Skeletal muscle tissue (tissue), 4 donors: ENCODE measurements around the gene APBB2. TPM values are rescaled to one million over a fixed set of nuclear protein-coding genes. Genes with fewer than 3 reads are reported as not detected.

ENCODE experiments used
- H3K27ac ChIP-seq: one replicate; pipeline ENCODE4 v1.7.0; 2013; ENCODE audit warnings: mild to moderate bottlenecking, low read depth, low read length, inconsistent platforms
- H3K27me3 ChIP-seq, 3 donors: one replicate each; pipeline ENCODE4 v1.7.0; 2013; ENCODE audit warnings: low read length in 3 of 3; ENCODE audit not compliant: control insufficient read depth in 3 of 3, insufficient read depth in 3 of 3
- H3K36me3 ChIP-seq, 3 donors: one replicate each; pipeline ENCODE4 v1.7.0; 2013; ENCODE audit warnings: low read length in 3 of 3; ENCODE audit not compliant: control insufficient read depth in 3 of 3, insufficient read depth in 3 of 3
- H3K4me1 ChIP-seq, 3 donors: one replicate each; pipeline ENCODE4 v1.7.0; 2013; ENCODE audit warnings: low read length in 3 of 3, mild to moderate bottlenecking in 3 of 3; ENCODE audit not compliant: control insufficient read depth in 3 of 3, insufficient read depth in 3 of 3
- H3K4me3 ChIP-seq, 3 donors: one replicate each; pipeline ENCODE4 v1.7.0; 2013; ENCODE audit warnings: low read length in 3 of 3
- H3K9ac ChIP-seq, 3 donors: one replicate each; pipeline ENCODE4 v1.7.0; 2013; ENCODE audit warnings: low read length in 3 of 3, mild to moderate bottlenecking in 3 of 3, moderate library complexity in 2 of 3, low read depth in 1 of 3
- H3K9me3 ChIP-seq, 3 donors: one replicate each; pipeline ENCODE4 v1.7.0; 2013; ENCODE audit warnings: low read length in 3 of 3; ENCODE audit not compliant: control insufficient read depth in 3 of 3
- total RNA-seq: library from RNA; depleted of rRNA; stranded (reverse); fragments of >200 nt; gene quantifications from one replicate; pipeline ENCODE4 v1.2.3, GENCODE V29; 2014
- donor health status: Osteomylitis.

APBB2 gene
- total RNA-seq, 1 donor from 2014 or later: 41.2 TPM

- Histone ChIP-seq H3K27me3 (peaks cover 0 to 4% (median 0%) of the 10 kb centered on the region in 3 donors), H3K9me3 (no peaks in the 10 kb centered on the region), H3K4me3 (peak overlapping the region; percentile 69 to 85 (median 79)), H3K27ac (peak overlapping the region; percentile 77), H3K4me1 (peaks cover 19 to 33% (median 32%) of the 10 kb centered on the region in 3 donors), H3K9ac (peak overlapping the region; percentile 64 to 84 (median 78)), H3K36me3 (no peaks in the 10 kb centered on the region)
Measured at GRCh38 chr4:41217020-41217333, 2.6 kb upstream of the APBB2 start.

DNA sequence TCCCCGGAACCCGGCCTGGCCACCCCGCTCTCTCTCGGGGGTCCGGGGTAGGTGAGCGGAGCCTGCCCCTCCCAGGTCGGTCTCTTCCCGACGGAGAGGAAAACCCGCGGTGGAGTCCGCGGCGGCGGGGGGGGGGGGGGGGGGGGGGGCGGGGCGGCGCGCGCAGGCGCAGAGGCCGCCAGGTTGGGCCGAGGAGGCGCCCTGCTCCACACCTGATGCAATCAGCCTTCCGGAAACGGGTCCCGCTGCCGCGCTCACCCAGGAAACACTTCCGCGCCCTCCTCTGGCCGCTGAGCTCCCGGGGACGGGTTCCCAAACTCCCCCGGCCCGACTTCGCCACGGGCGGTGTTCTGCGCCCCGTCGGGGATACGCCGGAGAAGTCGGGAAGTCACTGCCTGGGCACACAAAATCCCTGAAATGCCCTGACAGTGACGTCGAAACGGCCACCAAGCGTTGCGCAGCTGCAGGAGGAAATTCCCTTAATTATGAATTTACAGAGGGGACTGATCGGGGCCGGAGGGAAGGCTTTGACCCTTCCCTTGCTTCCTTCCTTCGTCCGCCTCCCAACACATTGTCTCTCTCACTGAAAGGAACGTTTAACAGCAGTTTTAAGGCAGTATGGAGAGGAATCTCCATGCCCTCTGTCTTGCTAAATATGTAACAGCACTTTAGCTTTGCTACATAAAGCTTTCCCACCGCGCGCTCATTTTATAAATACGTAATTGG is 2.1 kb upstream of the APBB2 start:
- Histone ChIP-seq H3K9me3 (no peaks in the 10 kb centered on the region), H3K4me1 (peaks cover 19 to 33% (median 32%) of the 10 kb centered on the region in 3 donors), H3K36me3 (no peaks in the 10 kb centered on the region), H3K4me3 (peak overlapping the region; percentile 69 to 85 (median 79)), H3K27ac (peak overlapping the region; percentile 77), H3K9ac (peak overlapping the region; percentile 64 to 84 (median 78)), H3K27me3 (peaks cover 0 to 4% (median 4%) of the 10 kb centered on the region in 3 donors)

DNA sequence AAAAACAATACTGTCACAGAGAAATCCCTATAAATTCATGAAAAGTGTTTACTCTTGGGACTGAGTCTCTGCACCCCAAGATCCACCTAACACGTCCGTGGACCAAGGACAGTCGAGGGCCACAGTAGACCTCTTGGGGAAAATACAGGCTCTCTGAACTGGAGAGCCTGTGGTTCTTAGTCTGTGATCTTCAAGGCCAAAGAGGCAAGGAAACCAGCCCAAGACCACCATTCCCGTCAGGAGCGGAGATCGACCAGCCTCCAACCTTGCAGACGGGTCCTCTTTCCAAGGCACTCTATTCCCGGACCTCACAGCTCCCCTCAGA is 1.6 kb upstream of the APBB2 start:
- Histone ChIP-seq H3K4me3 (peak overlapping the region; percentile 69 to 85 (median 79)), H3K9ac (peak overlapping the region; percentile 36 to 83 (median 71)), H3K36me3 (no peaks in the 10 kb centered on the region), H3K27me3 (peaks cover 0 to 4% (median 3%) of the 10 kb centered on the region in 3 donors), H3K4me1 (peaks cover 19 to 33% (median 32%) of the 10 kb centered on the region in 3 donors), H3K9me3 (no peaks in the 10 kb centered on the region), H3K27ac (peak overlapping the region; percentile 31)

DNA sequence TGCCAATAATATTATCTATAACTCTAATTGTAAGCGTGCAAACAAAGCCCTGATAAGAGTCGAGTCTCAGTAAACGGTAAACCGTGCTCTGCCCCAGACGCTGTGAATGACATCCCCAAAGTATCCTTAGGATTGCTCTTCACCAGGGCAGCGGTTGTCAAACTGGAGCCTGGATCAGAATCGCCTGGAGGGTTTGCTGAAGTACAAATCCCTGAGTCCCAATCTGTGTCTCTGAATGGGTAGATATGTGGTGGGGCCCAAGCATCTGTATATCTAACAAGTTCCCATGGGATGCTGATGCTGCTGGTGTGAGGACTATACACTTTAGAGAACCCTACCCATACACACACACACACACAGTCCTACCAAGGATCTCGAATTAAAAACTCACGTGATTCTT is 813 bp upstream of the APBB2 start:
- peak overlapping the region; percentile 7 for H3K27ac ChIP-seq
- H3K9ac ChIP-seq: no peak overlapping the region
- H3K9me3 ChIP-seq: no peaks in the 10 kb centered on the region
- H3K27me3 ChIP-seq: peaks cover 0 to 4% (median 0%) of the 10 kb centered on the region in 3 donors
- no peaks in the 10 kb centered on the region for H3K36me3 ChIP-seq
- H3K4me1 ChIP-seq: peaks cover 19 to 33% (median 32%) of the 10 kb centered on the region in 3 donors
- no peak overlapping the region for H3K4me3 ChIP-seq

DNA sequence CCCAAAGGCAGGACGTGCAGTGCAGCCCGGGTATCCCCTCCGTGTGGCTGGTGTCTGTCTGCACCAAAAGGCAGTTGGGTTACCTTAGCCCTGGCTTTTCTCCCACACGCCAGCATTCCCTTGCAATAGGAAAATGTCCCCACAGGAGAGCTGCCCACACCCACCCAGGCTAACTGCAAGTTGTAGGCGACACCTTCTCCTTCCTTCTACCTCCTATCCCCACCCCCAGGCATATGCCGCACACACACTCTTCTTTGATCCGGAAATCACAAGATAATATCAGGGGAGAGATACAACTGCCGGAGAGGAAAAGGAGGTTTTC is 444 bp upstream of the APBB2 start:
- H3K9me3 ChIP-seq: no peaks in the 10 kb centered on the region
- H3K4me3 ChIP-seq: peak overlapping the region in 2 of 3 donors; percentile 33 to 56
- H3K27me3 ChIP-seq: peaks cover 0 to 7% (median 0%) of the 10 kb centered on the region in 3 donors
- peak overlapping the region in 1 of 3 donors; percentile 51 for H3K9ac ChIP-seq
- H3K27ac ChIP-seq: peak overlapping the region; percentile 7
- peaks cover 19 to 35% (median 32%) of the 10 kb centered on the region in 3 donors for H3K4me1 ChIP-seq
- H3K36me3 ChIP-seq: no peaks in the 10 kb centered on the region

DNA sequence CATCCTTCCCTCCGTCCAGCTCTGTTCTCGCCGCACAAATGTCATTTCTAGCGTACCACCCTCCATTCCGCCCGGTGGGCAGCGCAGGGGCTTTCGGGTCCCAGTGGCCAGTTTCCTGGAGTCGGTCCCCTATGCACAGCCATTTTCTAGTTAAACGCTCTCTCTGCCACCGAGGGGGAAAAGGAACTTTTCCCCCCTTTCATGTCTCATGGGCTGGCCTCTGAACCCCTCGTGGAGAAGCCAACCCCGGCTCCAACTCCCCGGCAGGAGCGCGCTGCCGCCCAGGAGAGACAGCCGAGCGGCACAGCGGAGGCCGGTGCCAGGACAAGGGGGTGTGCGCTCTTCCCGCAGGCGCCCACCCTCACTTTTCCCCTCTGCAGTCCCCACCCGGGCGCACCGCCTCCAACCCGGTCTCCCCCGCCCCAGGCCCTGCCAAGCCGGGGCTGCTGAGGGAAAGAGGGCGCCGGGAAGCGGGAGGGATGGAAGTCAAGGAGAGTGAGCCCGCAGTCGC is 662 bp downstream of the APBB2 start:
- no peaks in the 10 kb centered on the region for H3K36me3 ChIP-seq
- H3K9ac ChIP-seq: peak overlapping the region; percentile 76 to 86 (median 80)
- peaks cover 0 to 9% (median 0%) of the 10 kb centered on the region in 3 donors for H3K27me3 ChIP-seq
- no peaks in the 10 kb centered on the region for H3K9me3 ChIP-seq
- H3K4me1 ChIP-seq: peaks cover 19 to 35% (median 32%) of the 10 kb centered on the region in 3 donors
- peak overlapping the region; percentile 83 to 87 (median 85) for H3K4me3 ChIP-seq
- peak overlapping the region; percentile 61 for H3K27ac ChIP-seq

DNA sequence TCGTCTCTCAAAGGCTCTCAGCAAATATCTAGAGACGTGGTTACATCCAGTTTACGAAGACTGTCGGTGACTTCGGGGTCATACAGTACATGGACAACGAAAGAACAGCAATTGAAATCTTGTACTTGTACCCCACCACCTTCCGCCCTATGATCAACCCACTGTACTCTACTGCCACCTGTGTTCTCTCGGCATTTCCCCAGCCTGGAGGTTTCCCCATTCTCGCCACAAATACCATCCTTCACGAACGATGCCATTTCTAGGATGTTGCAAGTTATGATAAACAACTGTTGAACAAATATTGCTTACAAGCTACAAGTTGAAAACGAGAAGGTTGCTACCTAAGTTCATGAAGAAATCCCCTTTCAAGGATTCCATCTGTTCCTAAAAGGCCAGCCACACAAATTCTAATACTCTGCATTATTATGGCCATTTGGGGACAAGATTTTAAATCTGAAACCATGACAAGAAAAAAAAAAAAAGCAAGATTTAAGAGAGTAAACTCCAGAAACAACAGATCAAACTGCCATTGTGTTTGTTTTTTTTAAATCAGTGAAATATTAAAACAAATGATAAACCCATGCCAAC is 1.6 kb downstream of the APBB2 start:
- Histone ChIP-seq H3K4me3 (peak overlapping the region; percentile 83 to 87 (median 85)), H3K9me3 (no peaks in the 10 kb centered on the region), H3K4me1 (peaks cover 19 to 35% (median 32%) of the 10 kb centered on the region in 3 donors), H3K27me3 (peaks cover 0 to 9% (median 0%) of the 10 kb centered on the region in 3 donors), H3K36me3 (no peaks in the 10 kb centered on the region), H3K27ac (no peak overlapping the region), H3K9ac (peak overlapping the region; percentile 76 to 86 (median 80))

DNA sequence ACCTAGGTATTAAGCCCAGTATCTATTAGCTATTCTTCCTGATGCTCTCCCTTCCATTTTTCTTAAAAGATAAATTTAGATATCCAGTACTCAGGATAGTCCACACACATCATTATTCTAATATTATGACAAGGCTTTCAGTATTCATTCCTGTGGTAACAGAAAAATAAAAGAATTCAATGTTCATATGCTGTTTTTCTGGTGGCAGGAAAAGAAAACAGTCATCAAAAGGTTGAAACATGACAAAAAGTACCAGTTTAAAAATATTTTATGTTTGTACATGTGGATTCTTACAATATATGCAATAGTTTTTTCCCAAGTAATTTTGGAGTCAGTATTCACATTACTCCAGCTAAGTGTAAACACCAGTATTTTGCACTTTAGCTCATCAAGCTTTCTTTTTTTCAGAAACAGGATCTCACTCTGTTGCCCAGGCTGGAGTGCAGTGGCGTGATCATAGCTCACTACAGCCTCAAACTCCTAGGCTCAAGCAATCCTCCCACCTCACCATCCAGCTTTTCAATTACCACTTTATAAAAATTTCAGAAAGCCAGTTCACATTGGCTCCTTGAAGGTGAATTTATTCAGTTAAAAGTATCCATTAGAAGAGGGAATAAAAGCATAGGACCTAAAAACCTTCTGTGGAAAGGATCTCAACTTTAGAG is 2.3 kb downstream of the APBB2 start:
- Histone ChIP-seq H3K27ac (no peak overlapping the region), H3K9me3 (no peaks in the 10 kb centered on the region), H3K4me3 (peak overlapping the region; percentile 83 to 87 (median 85)), H3K27me3 (peaks cover 0 to 9% (median 0%) of the 10 kb centered on the region in 3 donors), H3K36me3 (no peaks in the 10 kb centered on the region), H3K4me1 (peaks cover 24 to 37% (median 30%) of the 10 kb centered on the region in 3 donors), H3K9ac (peak overlapping the region in 1 of 3 donors; percentile 34)

DNA sequence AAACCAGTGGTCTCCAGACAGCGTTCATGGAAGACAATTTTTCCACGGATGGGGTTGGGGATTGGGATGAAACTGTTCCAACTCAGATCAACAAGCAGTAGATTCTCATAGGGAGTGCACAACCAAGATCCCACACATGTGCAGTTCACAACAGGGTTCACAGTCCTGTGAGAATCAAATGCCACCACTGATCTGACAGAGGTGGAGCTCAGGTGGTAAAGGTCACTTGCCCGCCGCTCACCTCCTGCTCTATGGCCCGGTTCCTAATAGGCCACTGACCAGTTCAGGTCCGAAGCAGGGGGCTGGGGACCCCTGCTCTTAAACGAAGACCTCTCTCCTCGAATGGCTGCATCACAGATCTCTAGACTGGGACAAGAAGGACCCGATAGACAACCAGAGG is 4.4 kb downstream of the APBB2 start:
- H3K27ac ChIP-seq: no peak overlapping the region
- no peaks in the 10 kb centered on the region for H3K9me3 ChIP-seq
- peaks cover 26 to 46% (median 29%) of the 10 kb centered on the region in 3 donors for H3K4me1 ChIP-seq
- peaks cover 0 to 9% (median 0%) of the 10 kb centered on the region in 3 donors for H3K27me3 ChIP-seq
- H3K36me3 ChIP-seq: no peaks in the 10 kb centered on the region
- no peak overlapping the region for H3K4me3 ChIP-seq
- peak overlapping the region in 1 of 3 donors; percentile 63 for H3K9ac ChIP-seq
